Stimulated activated CD4-positive, alpha-beta T cell treated with anti-CD3 and anti-CD28 coated beads, Interleukin-15, amount 100 ng/mL, for 1 hour (primary cell): ENCODE results near the gene SH2D6.

Experiments
- DNase-seq, 2 donors: peaks; one replicate each; pipeline ENCODE4 v3.0.0-alpha.2; 2020; ENCODE audit warnings: low read depth in 1 of 2, low spot score in 1 of 2

Gene SH2D6

DNA sequence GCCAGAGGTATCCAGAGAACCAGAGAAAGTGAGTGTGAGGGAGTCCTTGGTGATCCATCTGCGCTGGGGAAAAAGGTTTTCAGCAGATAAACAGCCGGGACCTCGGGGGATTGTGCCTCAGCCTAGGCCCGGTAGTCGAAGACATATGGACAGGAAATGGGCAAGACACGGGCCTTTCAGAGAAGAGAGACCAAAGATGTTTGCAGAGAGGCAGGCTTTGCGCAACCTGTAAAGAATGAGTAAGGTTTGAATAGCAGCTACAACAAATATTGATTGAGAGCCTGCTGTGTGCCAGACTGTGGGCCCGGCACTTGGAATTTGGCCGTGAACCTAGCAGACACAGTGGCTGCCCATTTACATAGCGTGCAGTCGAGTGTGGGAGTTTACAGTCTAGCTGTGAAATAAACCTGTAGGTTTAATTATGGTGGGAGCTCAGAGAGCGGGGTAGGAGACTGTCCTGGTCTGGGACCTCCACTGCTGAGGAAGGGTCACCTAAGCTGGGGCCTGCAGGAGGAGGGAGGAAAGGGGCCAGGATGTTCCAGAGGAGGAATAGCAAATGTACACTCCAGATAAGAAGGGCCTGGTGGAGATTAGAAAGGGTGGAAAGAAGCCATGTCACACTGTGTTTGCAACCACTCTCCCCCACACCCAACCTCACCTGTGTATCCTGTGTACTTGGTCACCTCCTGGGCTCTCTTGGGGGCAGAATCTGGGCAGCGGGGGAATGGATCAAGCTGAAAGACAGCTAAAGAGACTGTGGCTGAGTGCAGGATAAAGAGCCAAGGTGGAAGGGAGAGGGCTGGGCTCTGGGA is 3.0 kb downstream of the SH2D6 start:
- no peak for DNase-seq

DNA sequence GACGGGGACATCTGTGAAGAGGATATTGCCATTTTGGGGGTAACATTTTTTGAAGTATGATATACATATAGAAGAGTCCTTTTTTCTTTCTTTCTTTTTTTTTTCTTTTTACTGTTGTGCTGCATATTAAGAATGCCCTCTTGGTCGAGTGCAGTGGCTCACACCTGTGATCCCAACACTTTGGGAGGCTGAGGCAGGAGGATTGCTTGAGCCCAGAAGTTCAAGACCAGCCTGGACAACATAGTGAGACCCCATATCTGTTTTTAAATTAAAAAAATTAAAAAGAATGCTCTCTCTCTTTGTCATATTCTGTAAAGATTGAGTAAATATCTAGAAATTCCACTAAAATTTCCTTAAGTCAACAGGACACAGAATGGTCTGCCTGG is 3.6 kb downstream of the SH2D6 start:
- DNase-seq: no peak

DNA sequence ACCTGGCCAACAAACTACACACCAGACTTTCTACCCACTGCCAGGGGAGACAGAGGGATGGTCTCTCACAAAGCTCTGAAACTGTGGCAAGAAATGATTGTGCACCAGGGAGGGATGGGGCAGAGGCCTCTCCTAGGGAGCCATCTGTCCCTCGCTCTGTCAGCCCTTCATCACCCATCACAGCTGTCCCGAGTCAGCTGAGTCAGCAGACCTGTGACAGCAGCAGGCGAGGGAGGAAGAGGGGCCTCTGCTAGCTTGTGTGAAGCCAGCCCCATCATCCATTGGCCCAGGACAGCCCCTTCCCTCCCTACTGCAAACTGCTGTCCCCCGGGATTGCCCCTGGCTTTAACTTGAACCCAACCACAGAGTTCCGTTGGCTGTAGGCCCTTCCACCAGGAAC is 5.0 kb downstream of the SH2D6 start:
- DNase-seq: no peak

DNA sequence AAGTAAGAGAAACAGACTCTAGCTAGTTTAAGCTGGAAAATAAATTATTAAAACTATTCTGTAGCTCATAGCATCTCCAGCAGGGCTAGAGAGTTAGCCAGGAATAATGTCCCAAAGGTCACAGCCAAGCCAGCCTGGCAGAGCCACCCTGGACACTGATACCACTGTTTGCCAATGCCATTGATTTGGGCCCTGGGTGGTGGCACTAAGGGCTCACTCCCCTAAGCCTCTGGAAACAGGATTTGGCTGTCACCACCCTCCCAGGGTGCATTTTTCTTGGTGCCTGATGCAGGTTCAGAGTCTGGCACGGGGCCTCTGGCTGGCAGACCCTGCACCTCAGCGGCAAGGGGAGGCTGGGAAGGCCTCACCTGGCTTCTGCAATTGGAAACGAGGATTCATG is 7.1 kb downstream of the SH2D6 start:
- no peak for DNase-seq

DNA sequence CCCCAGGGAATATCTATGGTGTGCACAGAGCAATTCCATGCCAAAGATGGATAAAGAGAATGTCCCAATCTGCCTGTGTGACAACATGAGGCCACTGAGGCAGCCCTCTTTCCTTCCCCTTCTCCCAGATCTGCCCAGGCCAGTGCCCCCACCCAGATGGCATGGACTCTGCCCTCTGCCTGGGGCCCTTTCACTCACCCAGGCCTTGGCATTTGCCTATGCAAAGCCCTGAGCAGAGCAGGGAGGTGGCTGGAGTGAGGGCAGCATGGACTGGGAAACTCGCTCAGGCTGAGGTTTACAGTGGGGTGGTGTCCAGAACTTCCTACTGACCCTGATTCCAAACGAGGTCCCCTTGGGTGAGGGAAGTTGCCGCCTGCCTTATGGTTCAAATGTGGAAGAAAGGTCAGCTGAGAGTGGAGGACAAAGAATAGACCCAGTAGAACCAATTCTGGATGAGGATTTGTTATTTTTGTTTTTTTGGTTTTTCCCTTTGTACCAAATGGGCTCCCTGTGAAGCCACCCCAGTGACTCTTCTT is 8.9 kb downstream of the SH2D6 start:
- DNase-seq: no peak

DNA sequence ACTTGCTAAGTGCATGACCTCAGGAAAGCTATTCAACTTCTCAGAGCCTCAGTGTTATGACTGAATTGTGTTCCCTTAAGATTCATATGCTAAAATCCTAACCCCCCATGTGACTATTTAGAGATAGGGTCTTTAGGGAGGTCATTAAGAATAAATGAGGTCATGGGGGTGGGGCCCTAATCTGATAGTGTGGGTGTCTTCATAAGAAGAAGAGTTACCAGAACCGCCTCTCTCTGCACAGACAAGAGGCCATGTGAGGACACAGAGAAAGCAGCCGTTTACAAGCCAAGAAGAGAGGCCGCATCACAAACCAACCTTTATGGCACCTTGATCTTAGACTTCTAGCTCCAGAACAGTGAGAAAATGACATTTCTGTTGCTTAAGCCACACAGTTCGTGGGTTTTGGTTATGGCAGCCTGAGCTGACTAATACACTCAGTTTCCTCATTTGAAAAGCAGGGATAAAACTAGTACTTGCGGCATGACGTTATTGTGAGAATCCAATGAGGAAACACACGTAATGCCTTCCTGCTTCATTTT is 9.9 kb downstream of the SH2D6 start:
- DNase-seq: no peak

DNA sequence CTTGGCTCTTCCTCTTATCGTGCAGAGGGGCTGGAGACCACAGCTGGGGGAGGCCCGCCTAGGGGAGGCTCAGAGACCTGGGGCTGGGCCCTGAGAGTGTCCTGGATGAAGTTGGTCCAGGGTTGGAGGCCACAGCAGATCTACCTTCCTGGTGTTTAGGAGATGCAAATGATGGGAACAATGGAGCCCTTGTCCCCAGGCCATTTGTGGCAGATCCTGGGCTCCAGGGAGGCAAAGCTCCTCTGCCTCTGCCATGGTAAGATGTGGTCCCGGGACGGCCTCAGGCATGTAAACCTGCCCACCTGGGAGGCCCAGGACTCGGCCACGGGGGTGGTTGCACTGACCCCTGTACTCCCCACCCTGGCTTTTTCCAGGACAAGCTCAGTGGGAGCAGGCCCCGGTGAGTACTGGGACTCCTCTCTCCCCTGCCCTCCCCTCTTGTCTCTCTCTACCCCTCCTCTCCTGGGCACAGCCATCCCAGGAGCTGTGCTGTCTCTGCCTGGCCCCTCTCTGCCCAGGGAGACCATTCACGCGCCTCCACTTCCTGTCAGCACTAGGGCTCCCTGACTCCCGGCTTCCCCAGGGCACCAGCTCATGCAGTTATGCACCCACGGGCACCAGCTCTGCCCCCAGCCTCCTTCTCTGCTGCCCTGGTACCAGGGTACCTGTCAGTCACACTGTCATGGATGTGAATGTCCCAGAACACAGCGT is 10.9 kb downstream of the SH2D6 start:
- no peak for DNase-seq

DNA sequence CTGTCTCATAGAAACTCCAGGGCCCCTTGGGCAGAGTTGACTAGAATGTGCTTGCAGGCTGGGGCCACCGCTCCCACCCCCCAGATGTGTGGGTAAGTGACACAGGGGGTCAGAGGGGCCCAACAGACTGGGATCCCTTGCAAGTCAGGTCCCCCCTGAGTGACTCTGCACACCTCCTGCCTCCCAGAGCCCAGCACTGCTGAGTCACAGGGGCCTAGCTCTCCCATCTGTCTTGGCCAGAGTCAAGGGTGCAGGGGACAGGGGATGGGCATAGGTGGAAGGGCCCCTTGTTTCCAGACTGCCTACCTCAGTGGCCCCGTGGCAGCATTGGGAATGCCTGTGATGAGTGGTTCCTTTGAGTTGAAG is 11.4 kb downstream of the SH2D6 start:
- DNase-seq: no peak

DNA sequence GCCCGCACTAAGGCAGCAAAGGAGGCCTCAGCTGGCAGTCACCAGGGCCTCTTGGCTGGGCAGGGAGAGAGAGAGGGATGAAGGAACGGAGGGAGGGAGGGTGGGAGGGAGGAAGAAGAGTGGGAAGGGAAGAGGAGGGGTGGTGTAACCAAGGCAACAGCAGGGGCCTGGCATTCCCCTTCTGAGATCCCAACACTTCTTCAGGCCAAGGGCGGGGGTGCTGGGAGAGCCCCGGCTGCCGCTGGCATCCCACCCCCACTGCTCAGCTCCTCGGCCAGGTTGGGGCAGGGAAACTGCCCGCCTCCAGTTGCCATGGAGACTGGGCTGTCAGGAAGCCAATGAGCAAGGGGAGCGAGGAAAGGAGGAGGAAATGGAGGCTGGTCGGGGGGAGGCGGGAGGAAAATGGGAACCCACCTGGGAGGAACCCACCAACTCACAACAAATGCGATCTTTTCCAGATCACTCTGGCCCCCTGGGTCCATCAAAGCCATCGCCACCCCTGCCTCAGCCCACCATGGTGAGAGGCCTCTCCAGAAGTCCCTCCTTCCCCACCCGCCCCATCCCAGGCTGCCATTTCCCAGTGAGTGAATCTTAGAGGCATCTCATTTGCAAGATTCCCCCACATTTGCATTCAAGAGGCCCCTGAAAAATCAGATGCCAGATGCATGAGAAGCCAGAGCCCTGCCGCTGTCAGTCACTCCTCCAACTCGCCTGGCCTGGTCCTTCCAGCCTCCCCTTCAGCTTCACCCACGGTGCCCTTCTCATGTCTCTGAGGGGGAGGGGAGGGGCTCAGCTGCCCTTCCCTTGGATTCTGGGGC is 12.4 kb downstream of the SH2D6 start:
- no peak for DNase-seq

DNA sequence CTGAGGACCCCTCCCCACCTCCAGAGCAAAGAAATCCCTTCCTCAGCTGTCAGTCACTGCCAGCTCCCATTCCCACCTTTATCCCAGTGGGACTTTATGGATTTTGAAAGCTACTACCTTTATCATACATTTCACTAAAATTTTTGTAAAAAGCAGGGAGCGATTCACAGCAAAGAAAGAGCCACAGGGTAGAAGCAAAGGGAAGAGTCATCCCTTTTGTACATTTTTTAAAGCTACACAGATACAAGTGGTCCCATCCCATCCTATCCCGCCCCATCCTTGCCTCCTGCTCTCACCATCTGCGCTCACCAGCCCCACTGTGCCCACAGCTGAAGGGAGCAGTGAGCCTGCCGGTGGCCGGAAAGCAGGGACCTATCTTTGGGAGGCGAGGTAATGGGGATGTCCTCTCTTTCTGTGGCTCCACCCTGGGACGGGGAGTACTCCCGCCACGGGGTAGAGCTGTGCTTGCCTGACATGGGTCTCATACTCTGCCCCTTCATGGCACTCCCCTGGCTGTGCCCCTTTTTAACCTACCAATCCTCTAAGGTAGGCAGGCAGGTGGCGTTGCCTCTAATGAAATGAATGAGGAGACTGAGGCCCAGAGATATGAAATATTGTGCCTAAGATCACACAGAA is 13.2 kb downstream of the SH2D6 start:
- DNase-seq: no peak

DNA sequence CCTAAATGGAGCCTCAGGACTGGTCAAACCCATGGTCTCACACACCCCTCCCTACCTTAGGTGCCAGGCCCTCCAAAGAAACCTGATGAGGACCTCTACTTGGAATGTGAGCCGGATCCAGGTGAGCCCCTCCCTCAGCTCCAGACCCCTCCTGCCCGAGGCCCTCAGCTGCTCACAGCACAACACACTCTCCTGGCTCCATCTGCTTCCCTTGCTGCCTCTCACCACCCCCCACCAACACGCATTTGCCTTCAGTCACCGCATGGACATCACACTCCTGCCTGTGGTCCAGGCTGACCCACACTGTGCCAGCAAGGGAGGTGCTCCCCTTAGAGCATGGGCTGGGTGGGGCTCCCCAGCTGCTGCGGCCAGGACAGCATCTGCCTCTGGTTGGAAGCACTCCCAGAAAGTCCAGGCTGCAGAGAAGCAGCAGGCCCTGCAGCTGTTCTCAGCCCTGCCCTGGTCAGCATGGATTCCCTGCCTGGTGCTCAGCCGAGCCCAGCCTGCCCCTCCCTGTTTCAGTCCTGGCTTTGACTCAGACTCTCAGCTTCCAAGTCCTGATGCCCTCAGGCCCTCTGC is 15.1 kb downstream of the SH2D6 start:
- DNase-seq: no peak

DNA sequence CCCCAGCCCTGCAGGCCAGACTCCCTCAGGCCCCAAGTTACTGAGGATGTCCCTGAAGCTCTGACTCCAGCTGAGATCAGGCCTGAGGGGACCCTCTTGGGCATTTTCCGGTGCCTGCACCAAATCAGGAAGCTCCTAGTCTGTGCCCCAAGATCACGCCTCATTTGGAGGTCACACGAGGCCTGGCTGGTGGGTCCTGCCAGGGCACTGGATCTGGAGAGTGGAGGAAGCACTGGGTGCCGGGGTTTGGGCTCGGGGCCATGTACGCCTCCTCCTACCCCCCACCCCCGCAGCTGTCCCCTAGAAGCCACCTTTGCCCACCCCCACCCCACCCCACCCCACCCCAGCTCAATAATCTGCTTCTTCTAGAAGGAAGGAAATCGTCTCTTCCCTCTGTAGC is 16.2 kb downstream of the SH2D6 start:
- DNase-seq: no peak

DNA sequence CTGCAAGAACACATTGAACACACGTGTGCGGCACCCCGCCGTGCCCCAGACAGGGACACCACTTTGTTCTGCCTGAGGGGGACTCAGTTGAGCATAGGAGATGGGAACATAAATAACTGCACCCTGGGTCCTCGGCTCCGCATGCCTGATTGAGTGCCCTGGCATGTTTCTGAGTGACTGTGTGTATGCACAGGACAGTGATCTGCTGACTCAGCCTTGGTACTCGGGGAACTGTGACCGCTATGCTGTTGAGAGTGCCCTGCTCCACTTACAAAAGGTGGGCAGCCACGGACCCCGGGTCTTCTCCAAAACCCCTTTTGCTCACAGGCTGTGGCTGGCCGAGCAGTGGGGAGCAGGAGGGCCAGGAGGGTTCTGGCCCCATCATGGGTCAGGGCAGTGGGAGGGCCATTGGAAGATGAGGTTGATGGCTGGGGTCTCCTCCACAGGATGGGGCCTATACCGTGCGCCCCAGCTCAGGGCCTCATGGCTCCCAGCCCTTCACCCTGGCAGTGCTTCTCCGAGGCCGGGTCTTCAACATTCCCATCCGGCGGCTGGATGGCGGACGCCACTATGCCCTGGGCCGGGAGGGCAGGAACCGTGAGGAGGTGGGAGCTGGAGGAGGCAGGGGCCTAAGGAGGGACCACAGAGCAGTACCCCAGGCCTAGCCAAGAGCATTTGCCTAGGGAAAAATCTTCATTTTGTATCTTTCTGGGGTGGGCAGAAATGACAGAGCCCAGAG is 16.9 kb downstream of the SH2D6 start:
- no peak for DNase-seq

DNA sequence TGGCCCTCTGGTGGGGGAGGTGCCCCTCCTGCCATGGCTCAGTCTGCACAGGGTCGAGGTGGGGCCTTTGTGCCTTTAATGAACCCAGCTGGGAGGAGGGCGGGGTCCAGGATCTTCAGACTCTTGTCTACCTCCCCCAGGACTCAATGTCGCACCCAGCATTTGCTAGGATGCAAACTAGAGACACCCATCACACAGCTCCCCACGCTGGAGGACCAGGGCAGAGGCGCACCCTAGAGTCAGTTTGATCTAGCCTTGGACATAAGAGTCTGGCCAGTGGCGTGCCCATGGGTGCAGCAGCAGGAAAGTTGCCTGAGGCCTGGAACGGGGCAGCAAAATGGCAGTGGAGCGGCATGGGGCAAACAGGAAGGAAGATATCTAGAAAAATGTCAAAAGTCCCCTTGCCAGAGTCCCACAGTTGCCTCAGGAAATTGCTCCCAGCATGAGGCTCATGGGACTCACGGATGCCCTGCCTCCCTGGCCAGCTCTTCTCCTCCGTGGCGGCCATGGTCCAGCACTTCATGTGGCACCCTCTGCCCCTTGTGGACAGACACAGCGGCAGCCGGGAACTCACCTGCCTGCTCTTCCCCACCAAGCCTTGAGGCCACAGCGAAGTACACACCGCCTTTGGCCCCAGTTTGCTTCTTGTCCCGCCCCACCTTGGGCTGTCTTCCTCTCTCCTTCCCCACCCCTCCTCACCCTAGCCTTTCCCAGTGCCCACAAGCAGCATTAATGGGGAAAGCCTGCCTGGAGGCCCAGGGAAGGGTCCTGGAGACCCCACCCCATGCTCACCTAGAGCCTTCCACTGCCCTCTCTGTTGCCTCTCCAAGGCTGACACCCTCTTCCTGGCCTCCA is 17.7 kb downstream of the SH2D6 start:
- DNase-seq: no peak

DNA sequence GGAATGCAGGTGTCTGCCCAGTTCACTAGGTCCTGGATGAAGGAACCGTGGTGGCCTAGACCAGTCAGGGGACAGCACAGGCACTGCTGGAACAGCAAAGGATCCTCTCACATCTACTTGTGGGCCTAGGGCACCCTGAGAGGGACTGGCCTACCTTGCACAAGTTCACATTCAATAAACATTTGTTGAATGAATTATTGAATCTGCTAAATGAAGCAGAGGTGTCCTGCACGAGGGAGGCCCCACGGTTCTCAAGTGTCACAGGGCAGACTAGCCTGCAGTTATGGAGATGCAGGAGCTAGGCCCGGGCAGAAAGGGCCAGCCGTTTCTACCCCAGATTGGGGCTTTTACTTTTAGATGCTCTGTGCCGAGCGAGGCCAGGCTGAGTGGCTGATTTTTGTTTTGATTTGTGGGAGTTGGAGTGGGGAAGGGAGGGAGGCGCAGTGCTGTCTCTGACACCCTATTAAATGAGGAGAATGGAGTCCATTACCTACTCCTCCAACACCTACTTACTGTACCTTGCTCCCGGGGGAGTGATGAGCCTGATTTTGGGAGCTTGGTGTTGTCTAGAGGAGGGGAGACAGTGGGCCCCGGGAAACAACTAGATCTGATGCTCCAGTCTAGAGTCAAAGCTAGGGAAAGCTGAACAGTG is 18.4 kb downstream of the SH2D6 start:
- DNase-seq: no peak

DNA sequence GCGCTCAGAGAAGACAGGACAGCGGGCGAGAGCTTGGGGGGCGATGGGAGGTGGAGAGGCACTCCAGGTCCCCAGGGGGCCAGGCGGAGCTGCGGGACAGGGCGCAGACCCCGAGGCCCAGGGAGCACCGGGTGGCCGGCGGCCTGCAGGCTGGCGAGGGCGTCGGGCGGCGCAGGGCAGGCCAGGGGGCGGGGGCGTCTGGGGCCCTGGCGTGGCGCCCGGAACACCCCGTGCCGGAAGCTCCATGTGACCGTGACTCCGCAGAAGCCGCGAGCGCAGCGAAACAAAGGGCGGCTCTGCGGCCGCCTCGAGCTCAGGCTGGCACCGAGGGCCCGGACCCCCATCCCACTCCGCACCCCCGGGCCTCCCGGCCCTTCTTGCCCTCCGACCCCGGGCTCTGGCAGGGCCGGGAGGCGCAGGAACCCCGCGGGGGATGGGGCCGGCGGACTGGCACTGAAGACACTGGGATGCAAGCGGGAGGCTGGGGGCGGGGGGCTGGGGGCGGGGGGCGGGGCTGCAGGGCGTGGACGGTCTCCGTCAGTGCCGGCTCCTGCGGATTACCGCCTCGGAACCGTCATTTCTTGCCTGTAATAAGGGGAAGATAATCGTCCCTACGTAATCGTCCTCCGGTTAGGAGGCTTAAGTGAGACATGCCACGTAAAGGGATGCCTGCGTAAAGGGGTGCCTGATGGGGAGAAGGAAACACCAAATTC is 19.1 kb downstream of the SH2D6 start:
- DNase-seq: peak; percentile 51 to 62

DNA sequence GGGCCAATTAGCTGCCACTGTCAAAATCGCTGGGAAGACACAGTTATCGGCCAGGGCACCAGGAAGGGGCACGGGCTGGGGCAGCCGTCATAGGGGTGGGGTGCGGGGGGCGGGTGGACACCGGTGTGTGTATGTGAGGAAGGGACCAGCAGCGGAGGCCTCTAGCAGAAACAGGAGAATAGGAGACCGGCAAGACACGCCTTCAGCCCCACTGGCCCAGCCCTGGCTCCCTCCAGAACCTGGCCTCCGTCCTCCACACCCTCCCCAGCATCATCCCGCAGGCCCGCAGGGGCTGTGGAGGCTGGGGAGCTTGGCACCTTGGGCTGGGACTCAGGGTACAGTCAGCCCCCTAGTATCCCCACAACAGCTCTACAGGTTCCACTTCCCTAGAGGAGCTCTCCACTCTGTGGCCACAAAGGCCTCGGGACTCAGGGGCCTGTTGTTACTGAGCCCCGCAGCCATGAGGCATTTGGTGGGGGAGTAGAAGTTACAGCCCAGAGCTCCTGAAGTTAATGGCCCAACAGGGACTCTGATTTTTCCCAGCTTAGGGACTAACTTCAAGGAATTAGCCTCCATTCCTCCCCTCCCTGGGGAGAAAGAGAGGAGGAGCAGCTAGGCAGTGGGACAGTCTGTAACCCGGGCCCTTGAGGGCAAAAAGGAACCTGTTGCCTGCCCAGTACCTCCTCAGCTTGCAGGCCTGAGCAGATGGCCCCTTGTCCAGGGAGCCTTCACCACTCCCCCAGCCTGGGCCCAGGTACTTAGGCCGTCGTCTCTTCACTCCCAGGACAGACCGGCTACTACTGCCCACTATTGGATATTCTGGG is 19.9 kb downstream of the SH2D6 start:
- no peak for DNase-seq
